PC-3 (cell line): Measurements from ENCODE around the gene ZNF365. TPM values are rescaled to one million over a fixed set of nuclear protein-coding genes. Genes with fewer than 3 reads are reported as not detected.
"Not testable (repeated sequence)": the region's sequence is repeated elsewhere in the genome, so short reads cannot be mapped to it uniquely, and the experiment has no call there.

Experiments used
- ATAC-seq: fragments of 200-7000 bp; cut with Tn5 transposase; 2 replicates; pipeline ENCODE4 v1.9.1; 2020; ENCODE audit warnings: mild to moderate bottlenecking, moderate library complexity
- BruUV-seq: library from RNA; stranded (reverse); fragments of 400-500 nt; replicated peaks from 2 replicates; lab custom pipeline; 2021; lab: Mats Ljungman, UMichigan
- CTCF ChIA-PET: fragments of 300-600 bp; sonication (Branson Sonifier 250); formaldehyde crosslinking; loops from one replicate; lab custom pipeline; 2022; ENCODE audit warnings: antibody characterized with exemption; lab: Charles Lee
- POLR2A ChIA-PET: fragments of 300-600 bp; sonication (Branson Sonifier 250); formaldehyde crosslinking; loops from one replicate; lab custom pipeline; 2022; ENCODE audit warnings: antibody characterized with exemption; ENCODE audit not compliant: unreplicated experiment; lab: Charles Lee
- DNase-seq: peaks from one replicate; pipeline ENCODE4 v3.0.0-alpha.2; 2015
- H2AFZ ChIP-seq: fragments of 300-600 bp; sonication (generic); 2 replicates; pipeline ENCODE4 v1.6.0; 2016; ENCODE audit warnings: antibody characterized with exemption, low read length
- H3F3A ChIP-seq: fragments of 300-600 bp; sonication (generic); one replicate; pipeline ENCODE4 v1.6.0; 2017; ENCODE audit warnings: antibody characterized with exemption, low read length, control low read depth, mild to moderate bottlenecking; ENCODE audit not compliant: unreplicated experiment
- H3K27ac ChIP-seq: fragments of 300-600 bp; sonication (generic); 2 replicates; pipeline ENCODE4 v1.5.1; 2016; ENCODE audit warnings: mild to moderate bottlenecking, low read length
- H3K27me3 ChIP-seq: fragments of 300-600 bp; sonication (generic); 2 replicates; pipeline ENCODE4 v1.6.1; 2016; ENCODE audit warnings: low read length, mixed read lengths
- H3K36me3 ChIP-seq: fragments of 300-600 bp; sonication (generic); 2 replicates; pipeline ENCODE4 v1.6.1; 2016; ENCODE audit warnings: low read depth, mixed run types, low read length, mixed read lengths
- H3K4me1 ChIP-seq: fragments of 300-600 bp; sonication (generic); 2 replicates; pipeline ENCODE4 v1.5.1; 2016; ENCODE audit warnings: low read length; ENCODE audit not compliant: insufficient read depth
- H3K4me2 ChIP-seq: fragments of 300-600 bp; sonication (generic); 2 replicates; pipeline ENCODE4 v1.6.0; 2016; ENCODE audit warnings: low read length
- H3K4me3 ChIP-seq: fragments of 300-600 bp; sonication (generic); 2 replicates; pipeline ENCODE4 v1.5.1; 2016; ENCODE audit warnings: mild to moderate bottlenecking, low read length, mixed read lengths
- H3K79me2 ChIP-seq: fragments of 300-600 bp; sonication (generic); 2 replicates; pipeline ENCODE4 v1.6.1; 2017; ENCODE audit warnings: low read length, mixed read lengths
- H3K9ac ChIP-seq: fragments of 300-600 bp; sonication (generic); 2 replicates; pipeline ENCODE4 v1.6.0; 2016; ENCODE audit warnings: mild to moderate bottlenecking, low read length
- H3K9me2 ChIP-seq: fragments of 300-600 bp; sonication (generic); replicated peaks from 2 replicates; pipeline ENCODE4 v1.6.1; 2016; ENCODE audit warnings: mixed run types, low read length, mixed read lengths
- H3K9me3 ChIP-seq: fragments of 300-600 bp; sonication (generic); 2 replicates; pipeline ENCODE4 v1.6.1; 2016; ENCODE audit warnings: low read length, mixed read lengths
- H4K20me1 ChIP-seq: fragments of 300-600 bp; sonication (generic); 2 replicates; pipeline ENCODE4 v1.6.1; 2016; ENCODE audit warnings: low read length, mixed read lengths
- EZH2 ChIP-seq: fragments of 300-600 bp; sonication (generic); IDR thresholded peaks from one replicate; pipeline ENCODE4 v1.6.1; 2017; ENCODE audit warnings: antibody characterized with exemption, mild to moderate bottlenecking, low read length; ENCODE audit not compliant: unreplicated experiment
- EZH2phosphoT487 ChIP-seq: fragments of 300-600 bp; sonication (generic); IDR thresholded peaks from 2 replicates; pipeline ENCODE4 v1.6.1; 2018; ENCODE audit warnings: mild to moderate bottlenecking, antibody characterized with exemption, low read length, borderline replicate concordance
- intact Hi-C: fragments of 100-400 bp; cut with micrococcal nuclease; formaldehyde crosslinking; loops from 2 replicates; pipeline ENCODE4 v1.9.0; 2023
- total RNA-seq: library from RNA; depleted of rRNA; stranded (reverse); fragments of >200 nt; gene quantifications from 2 replicates; pipeline ENCODE4 v1.2.3, GENCODE V29; 2014
- TF ChIP-seq, protein P1 (sequence below): fragments of 300-600 bp; sonication (generic); conservative IDR thresholded peaks from 2 replicates; pipeline ENCODE4 v1.5.1; 2017; ENCODE audit warnings: antibody characterized with exemption, low read depth, mild to moderate bottlenecking, low read length

Gene ZNF365
- total RNA-seq, 1 experiment from 2014 or later = 20.2 TPM

DNA sequence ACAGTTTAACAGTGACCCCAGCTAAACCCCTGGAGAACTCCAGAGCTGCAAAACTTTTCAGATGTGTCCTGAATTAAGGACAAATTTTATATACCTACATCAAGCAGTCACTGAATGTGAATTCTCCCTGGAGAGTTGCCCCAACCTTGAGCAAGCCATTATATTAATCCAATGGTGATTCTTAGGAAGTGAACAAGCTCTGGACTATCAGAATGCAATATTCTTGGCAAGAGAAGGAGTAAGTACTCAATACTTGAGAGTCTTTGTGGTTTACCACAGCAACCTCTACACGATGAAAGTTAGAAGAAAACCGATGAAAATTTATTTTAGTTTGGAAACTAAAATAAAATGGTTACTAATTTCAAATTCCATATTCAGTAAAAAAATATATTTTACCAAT is 19.3 kb upstream of the ZNF365 start:
- Histone ChIP-seq H2AFZ (no peak overlapping the region), H3K9ac (no peak overlapping the region), H4K20me1 (no peaks in the 10 kb centered on the region), H3F3A (no peaks in the 10 kb centered on the region), H3K9me2 (0 out of 2 replicates have a peak, but pooled peaks cover 3% of the 10 kb centered on the region), H3K27me3 (no peaks in the 10 kb centered on the region), H3K36me3 (no peaks in the 10 kb centered on the region), H3K4me3 (no peak overlapping the region), H3K4me1 (no peaks in the 10 kb centered on the region), H3K9me3 (peaks cover 13% of the 10 kb centered on the region; the same call in 1 of the 2 replicates), H3K79me2 (no peaks in the 10 kb centered on the region), H3K27ac (no peak overlapping the region), H3K4me2 (no peak overlapping the region)
- CTCF ChIA-PET = no interaction called here
- no peak for ATAC-seq
- no TSS peak for BruUV-seq
- POLR2A ChIA-PET = no interaction called here
- no peak for DNase-seq
- intact Hi-C loops = no loop called here
- TF ChIP-seq EZH2phosphoT487 (no peak), EZH2 (no peak)
- TF ChIP-seq, protein P1, sequence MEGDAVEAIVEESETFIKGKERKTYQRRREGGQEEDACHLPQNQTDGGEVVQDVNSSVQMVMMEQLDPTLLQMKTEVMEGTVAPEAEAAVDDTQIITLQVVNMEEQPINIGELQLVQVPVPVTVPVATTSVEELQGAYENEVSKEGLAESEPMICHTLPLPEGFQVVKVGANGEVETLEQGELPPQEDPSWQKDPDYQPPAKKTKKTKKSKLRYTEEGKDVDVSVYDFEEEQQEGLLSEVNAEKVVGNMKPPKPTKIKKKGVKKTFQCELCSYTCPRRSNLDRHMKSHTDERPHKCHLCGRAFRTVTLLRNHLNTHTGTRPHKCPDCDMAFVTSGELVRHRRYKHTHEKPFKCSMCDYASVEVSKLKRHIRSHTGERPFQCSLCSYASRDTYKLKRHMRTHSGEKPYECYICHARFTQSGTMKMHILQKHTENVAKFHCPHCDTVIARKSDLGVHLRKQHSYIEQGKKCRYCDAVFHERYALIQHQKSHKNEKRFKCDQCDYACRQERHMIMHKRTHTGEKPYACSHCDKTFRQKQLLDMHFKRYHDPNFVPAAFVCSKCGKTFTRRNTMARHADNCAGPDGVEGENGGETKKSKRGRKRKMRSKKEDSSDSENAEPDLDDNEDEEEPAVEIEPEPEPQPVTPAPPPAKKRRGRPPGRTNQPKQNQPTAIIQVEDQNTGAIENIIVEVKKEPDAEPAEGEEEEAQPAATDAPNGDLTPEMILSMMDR = no peak

DNA sequence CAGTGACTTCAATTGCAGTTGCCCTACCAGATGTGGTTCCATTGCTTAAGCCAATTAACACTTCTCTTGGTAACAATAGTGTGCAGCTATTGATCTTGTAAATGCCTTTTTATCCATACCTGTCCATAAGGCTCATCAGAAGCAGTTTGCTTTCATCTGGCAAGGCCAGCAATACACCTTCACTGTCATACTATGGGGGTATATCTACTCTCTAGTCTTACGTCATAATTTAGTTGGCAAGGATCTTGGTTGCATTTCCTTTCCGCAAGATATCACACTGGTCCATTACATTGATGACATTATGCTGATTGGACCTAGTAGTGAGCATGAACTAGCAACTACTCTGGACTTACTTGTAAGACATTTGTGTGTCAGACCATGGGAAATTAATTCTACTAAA is 17.7 kb upstream of the ZNF365 start:
- Histone ChIP-seq H3K4me2 (no peak overlapping the region), H3K36me3 (no peaks in the 10 kb centered on the region), H3K9me3 (peaks cover 11% of the 10 kb centered on the region; the same call in 1 of the 2 replicates), H3K27me3 (no peaks in the 10 kb centered on the region), H3K79me2 (no peaks in the 10 kb centered on the region), H3K4me3 (no peak overlapping the region), H2AFZ (no peak overlapping the region), H3K4me1 (no peaks in the 10 kb centered on the region), H3K9me2 (0 out of 2 replicates have a peak, but pooled peaks cover 3% of the 10 kb centered on the region), H3K27ac (no peak overlapping the region), H4K20me1 (no peaks in the 10 kb centered on the region), H3K9ac (no peak overlapping the region), H3F3A (no peaks in the 10 kb centered on the region)
- ATAC-seq (no peak), DNase-seq (no peak)
- TF ChIP-seq EZH2phosphoT487 (no peak), EZH2 (no peak)
- TF ChIP-seq, protein P1 = no peak
- no TSS peak for BruUV-seq
- ChIA-PET CTCF (no interaction called here), POLR2A (no interaction called here)
- intact Hi-C loops = no loop called here

DNA sequence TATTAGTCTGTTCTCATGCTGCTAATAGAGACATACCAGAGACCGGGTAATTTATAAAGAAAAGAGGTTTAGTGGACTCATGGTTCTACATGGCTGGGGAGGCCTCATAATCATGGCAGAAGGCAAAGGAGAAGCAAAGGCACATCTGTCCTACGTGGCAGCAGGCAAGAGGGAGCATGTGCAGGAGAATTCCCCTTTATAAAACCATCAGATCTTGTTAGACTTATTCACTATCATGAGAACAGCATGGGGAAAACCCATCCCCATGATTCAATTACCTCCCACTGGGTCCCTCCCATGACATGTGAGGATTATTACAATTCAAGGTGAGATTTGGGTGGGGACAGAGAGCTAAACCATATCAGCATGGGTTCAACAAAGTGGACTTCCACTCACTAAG is 16.0 kb upstream of the ZNF365 start:
- H3K27me3 ChIP-seq, BruUV-seq, ATAC-seq, H3K9me2 ChIP-seq, DNase-seq, H3K4me1 ChIP-seq, H3K4me3 ChIP-seq, H3K27ac ChIP-seq, CTCF ChIA-PET, H2AFZ ChIP-seq, H3K4me2 ChIP-seq, POLR2A ChIA-PET, H3K79me2 ChIP-seq, H3K9ac ChIP-seq, intact Hi-C loops, H3F3A ChIP-seq, H4K20me1 ChIP-seq, H3K36me3 ChIP-seq: not testable (repeated sequence)
- H3K9me3 ChIP-seq = peaks cover 11% of the 10 kb centered on the region; the same call in 1 of the 2 replicates
